ENCODE measurements around the gene STK32B.

STK32B gene

GRCh38 chr4:5125321-5125720 lies 74.0 kb downstream of the STK32B start:
- DNase-seq = no peak

- no peak for DNase-seq
Observed at GRCh38 chr4:5126231-5126630, 75.0 kb downstream of the STK32B start.

GRCh38 chr4:5126857-5127256 lies 75.6 kb downstream of the STK32B start:
- DNase-seq = no peak

- no peak for DNase-seq
Observed at GRCh38 chr4:5127556-5127955, 76.3 kb downstream of the STK32B start.

- no peak for DNase-seq
Observed at GRCh38 chr4:5128569-5128968, 77.3 kb downstream of the STK32B start.

- DNase-seq = no peak
Observed at GRCh38 chr4:5133201-5133600, 81.9 kb downstream of the STK32B start.

GRCh38 chr4:5133933-5134594 lies 82.8 kb downstream of the STK32B start:
- no peak for DNase-seq

- no peak for DNase-seq
Observed at GRCh38 chr4:5134620-5135019, 83.3 kb downstream of the STK32B start.

- DNase-seq = no peak
Observed at GRCh38 chr4:5137226-5137625, 85.9 kb downstream of the STK32B start.

- peak; percentile 28 for DNase-seq
Observed at GRCh38 chr4:5137927-5138326, 86.6 kb downstream of the STK32B start.

- DNase-seq = no peak
Observed at GRCh38 chr4:5138389-5138788, 87.1 kb downstream of the STK32B start.

- DNase-seq = no peak
Observed at GRCh38 chr4:5139141-5139540, 87.9 kb downstream of the STK32B start.

GRCh38 chr4:5141802-5142201 lies 90.5 kb downstream of the STK32B start:
- no peak for DNase-seq

- DNase-seq = no peak
Observed at GRCh38 chr4:5142726-5143125, 91.4 kb downstream of the STK32B start.

- no peak for DNase-seq
Observed at GRCh38 chr4:5143306-5143861, 92.1 kb downstream of the STK32B start.

- no peak for DNase-seq
Observed at GRCh38 chr4:5143940-5144339, 92.7 kb downstream of the STK32B start.

- DNase-seq = no peak
Observed at GRCh38 chr4:5144384-5144783, 93.1 kb downstream of the STK32B start.

GRCh38 chr4:5146248-5146647 lies 95.0 kb downstream of the STK32B start:
- no peak for DNase-seq

GRCh38 chr4:5152521-5152920 lies 101.2 kb downstream of the STK32B start:
- no peak for DNase-seq

GRCh38 chr4:5156682-5157081 lies 105.4 kb downstream of the STK32B start:
- DNase-seq = no peak

- DNase-seq = no peak
Observed at GRCh38 chr4:5157791-5158770, 106.8 kb downstream of the STK32B start.

GRCh38 chr4:5158825-5159224 lies 107.5 kb downstream of the STK32B start:
- DNase-seq = no peak

GRCh38 chr4:5160668-5161067 lies 109.4 kb downstream of the STK32B start:
- DNase-seq = no peak

All from right kidney (tissue), 1 donor.